H1 (cell line): ENCODE results near the gene KLHL34. TPM values are rescaled to one million over a fixed set of nuclear protein-coding genes. Genes with fewer than 3 reads are reported as not detected.

ENCODE experiments used
- CTCF ChIA-PET: fragments of 300-600 bp; sonication (Branson Sonifier 250); formaldehyde crosslinking; loops from one replicate; lab custom pipeline; 2021; ENCODE audit not compliant: partially characterized antibody; lab: Charles Lee
- POLR2A ChIA-PET: fragments of 300-600 bp; sonication (Branson Sonifier 250); formaldehyde crosslinking; loops from one replicate; lab custom pipeline; 2021; ENCODE audit warnings: inconsistent platforms; ENCODE audit not compliant: partially characterized antibody; lab: Charles Lee
- DNase-seq, 2 experiments: peaks; one replicate each; pipeline versions ENCODE4 v3.0.0 to v3.0.0-alpha.2; 2010 to 2022; ENCODE audit warnings: low spot score in 2 of 2, low read depth in 1 of 2, mixed read lengths in 1 of 2
- FAIRE-seq: peaks from 2 replicates; lab custom pipeline; 2011; peaks lifted over from hg19 to GRCh38; lab: Jason Lieb, UNC
- H2AFZ ChIP-seq: 2 replicates; pipeline ENCODE4 v1.8.1; 2012; ENCODE audit warnings: low read length, inconsistent platforms
- H2AK5ac ChIP-seq: 2 replicates; pipeline ENCODE4 v1.6.1; 2013; ENCODE audit warnings: low read depth, low read length
- H2BK120ac ChIP-seq: replicated peaks from 2 replicates; pipeline ENCODE3; 2013; ENCODE audit warnings: low read depth, low read length, inconsistent platforms
- H2BK12ac ChIP-seq: 2 replicates; pipeline ENCODE4 v1.6.1; 2013; ENCODE audit warnings: low read depth, low read length
- H2BK15ac ChIP-seq: 2 replicates; pipeline ENCODE4 v1.6.1; 2013; ENCODE audit warnings: low read length
- H2BK20ac ChIP-seq: 2 replicates; pipeline ENCODE4 v1.6.1; 2013; ENCODE audit warnings: low read length
- H2BK5ac ChIP-seq: 2 replicates; pipeline ENCODE4 v1.6.1; 2013; ENCODE audit warnings: low read depth, low read length
- H3K14ac ChIP-seq: 2 replicates; pipeline ENCODE4 v1.6.1; 2013; ENCODE audit warnings: inconsistent platforms; ENCODE audit not compliant: insufficient read length
- H3K18ac ChIP-seq: 2 replicates; pipeline ENCODE4 v1.6.1; 2013; ENCODE audit warnings: low read length; ENCODE audit errors: extremely low read depth
- H3K23ac ChIP-seq: 2 replicates; pipeline ENCODE4 v1.6.1; 2013; ENCODE audit warnings: inconsistent platforms; ENCODE audit not compliant: insufficient read length
- H3K23me2 ChIP-seq: 2 replicates; pipeline ENCODE4 v1.6.1; 2013; ENCODE audit warnings: low read depth, low read length
- H3K27ac ChIP-seq: 2 replicates; pipeline ENCODE4 v1.6.1; 2011; ENCODE audit warnings: low read depth, low read length, inconsistent platforms
- H3K27me3 ChIP-seq, 4 experiments: replicated peaks in 1 of 4; 1 replicate in 1 of 4; 2 replicates in 3 of 4; pipeline versions ENCODE4 v1.6.1 to v1.8.1; 2011 to 2013; ENCODE audit warnings: low read length in 3 of 4, mild to moderate bottlenecking in 3 of 4, inconsistent platforms in 2 of 4, mixed read lengths in 2 of 4, moderate library complexity in 1 of 4; ENCODE audit not compliant: control insufficient read depth in 3 of 4, insufficient read depth in 3 of 4; ENCODE audit errors: extremely low read depth in 1 of 4
- H3K36me3 ChIP-seq, 4 experiments: 2 replicates each; pipeline versions ENCODE4 v1.6.1 to v1.8.1; 2011 to 2013; ENCODE audit warnings: mild to moderate bottlenecking in 4 of 4, low read length in 3 of 4, moderate library complexity in 2 of 4, control low read depth in 1 of 4, inconsistent platforms in 1 of 4; ENCODE audit not compliant: insufficient read depth in 4 of 4, control insufficient read depth in 2 of 4
- H3K4ac ChIP-seq: replicated peaks from 2 replicates; pipeline ENCODE3; 2013; ENCODE audit warnings: low read length, low read depth, mixed read lengths, inconsistent platforms; ENCODE audit not compliant: insufficient read length
- H3K4me1 ChIP-seq, 4 experiments: replicated peaks in 1 of 4; 1 replicate in 1 of 4; 2 replicates in 3 of 4; pipeline versions ENCODE4 v1.6.1 to v1.8.1; 2011 to 2013; ENCODE audit warnings: low read length in 3 of 4, inconsistent platforms in 2 of 4, mixed read lengths in 1 of 4; ENCODE audit not compliant: insufficient read depth in 4 of 4, control insufficient read depth in 3 of 4
- H3K4me2 ChIP-seq, 2 experiments: 2 replicates each; pipeline versions ENCODE4 v1.6.1 to v1.8.1; 2011 to 2013; ENCODE audit warnings: low read depth in 2 of 2, low read length in 2 of 2, control low read depth in 1 of 2, inconsistent platforms in 1 of 2, mild to moderate bottlenecking in 1 of 2; ENCODE audit not compliant: insufficient read depth in 1 of 2
- H3K4me3 ChIP-seq, 4 experiments: fragments of 200-600, 300-600 bp in 1 of 4; sonication (generic), shearing (Covaris generic), sonication (Bioruptor Twin) in 1 of 4; 2 replicates each; pipeline versions ENCODE4 v1.5.1 to v1.8.1; 2011 to 2016; ENCODE audit warnings: low read length in 4 of 4, low read depth in 3 of 4, control low read depth in 2 of 4, inconsistent platforms in 2 of 4, mild to moderate bottlenecking in 2 of 4, mixed read lengths in 1 of 4, moderate library complexity in 1 of 4; ENCODE audit not compliant: insufficient read depth in 2 of 4; ENCODE audit errors: extremely low read depth in 1 of 4
- H3K56ac ChIP-seq: replicated peaks from 2 replicates; pipeline ENCODE3; 2013; ENCODE audit warnings: low read depth, mild to moderate bottlenecking, mixed read lengths, low read length, inconsistent platforms; ENCODE audit not compliant: insufficient read length
- H3K79me1 ChIP-seq: 2 replicates; pipeline ENCODE4 v1.6.1; 2013; ENCODE audit warnings: low read depth, low read length, control low read depth
- H3K79me2 ChIP-seq, 2 experiments: 2 replicates each; pipeline versions ENCODE4 v1.6.1 to v1.8.1; 2012 to 2013; ENCODE audit warnings: low read length in 2 of 2, mild to moderate bottlenecking in 2 of 2, inconsistent platforms in 1 of 2; ENCODE audit not compliant: insufficient read depth in 2 of 2, control insufficient read depth in 1 of 2
- H3K9ac ChIP-seq, 4 experiments: replicated peaks in 1 of 4; 1 replicate in 1 of 4; 2 replicates in 3 of 4; pipeline versions ENCODE4 v1.6.1 to v1.8.1; 2011 to 2013; ENCODE audit warnings: low read depth in 3 of 4, low read length in 3 of 4, control low read depth in 2 of 4, mild to moderate bottlenecking in 2 of 4, moderate library complexity in 2 of 4, inconsistent platforms in 1 of 4; ENCODE audit errors: extremely low read depth in 1 of 4
- H3K9me3 ChIP-seq, 2 experiments: 2 replicates each; pipeline versions ENCODE4 v1.6.1 to v1.8.1; 2012 to 2013; ENCODE audit warnings: mild to moderate bottlenecking in 2 of 2, moderate library complexity in 2 of 2, control low read depth in 1 of 2, inconsistent platforms in 1 of 2, low read depth in 1 of 2, low read length in 1 of 2, mixed read lengths in 1 of 2; ENCODE audit not compliant: insufficient read depth in 2 of 2
- H4K20me1 ChIP-seq, 2 experiments: replicated peaks in 1 of 2; 2 replicates each; pipeline versions ENCODE3 to v1.8.1; 2011 to 2013; ENCODE audit warnings: inconsistent platforms in 2 of 2, low read length in 2 of 2, mild to moderate bottlenecking in 1 of 2; ENCODE audit not compliant: insufficient read depth in 2 of 2, control insufficient read depth in 1 of 2
- H4K5ac ChIP-seq: 2 replicates; pipeline ENCODE4 v1.6.1; 2013; ENCODE audit warnings: low read length, low read depth, mixed read lengths, inconsistent platforms; ENCODE audit not compliant: insufficient read length
- H4K8ac ChIP-seq: 2 replicates; pipeline ENCODE4 v1.8.0; 2013; ENCODE audit warnings: mild to moderate bottlenecking, moderate library complexity, low read length, inconsistent platforms; ENCODE audit not compliant: insufficient read depth; ENCODE audit errors: extremely low read depth
- H4K91ac ChIP-seq: replicated peaks from 2 replicates; pipeline ENCODE3; 2013; ENCODE audit warnings: low read length, mixed read lengths, inconsistent platforms; ENCODE audit not compliant: insufficient read length
- ATF3 ChIP-seq: IDR thresholded peaks from 2 replicates; pipeline ENCODE4 v1.6.1; 2011; ENCODE audit warnings: low read depth, mild to moderate bottlenecking, low read length; ENCODE audit not compliant: insufficient read depth
- BACH1 ChIP-seq: IDR thresholded peaks from 2 replicates; pipeline ENCODE4 v1.6.1; 2012; ENCODE audit warnings: low read length, improper control_type of control experiment
- CBX8 ChIP-seq: fragments of 300-800, 300-1000 bp; sonication (generic); IDR thresholded peaks from 2 replicates; pipeline ENCODE4 v1.7.1; 2016; ENCODE audit warnings: low read depth, low read length, borderline replicate concordance
- CEBPB ChIP-seq: IDR thresholded peaks from 2 replicates; pipeline ENCODE4 v1.6.1; 2012; ENCODE audit warnings: low read depth, low read length
- PHF8 ChIP-seq: fragments of 200-600 bp; sonication (generic); conservative IDR thresholded peaks from 2 replicates; pipeline ENCODE4 v1.7.1; 2012; ENCODE audit warnings: low read depth, mild to moderate bottlenecking, inconsistent platforms, low read length, moderate library complexity
- POLR2A ChIP-seq, 2 experiments: IDR thresholded peaks; 1 replicate in 1 of 2; 2 replicates in 1 of 2; pipeline ENCODE4 v1.6.1; 2011; ENCODE audit warnings: low read depth in 2 of 2, low read length in 2 of 2, mild to moderate bottlenecking in 2 of 2; ENCODE audit errors: control extremely low read depth in 1 of 2
- POU5F1 ChIP-seq: IDR thresholded peaks from 2 replicates; pipeline ENCODE4 v1.6.1; 2011; ENCODE audit warnings: low read depth, mild to moderate bottlenecking, low read length, moderate library complexity
- SAP30 ChIP-seq: fragments of 300-600 bp; sonication (generic); IDR thresholded peaks from 2 replicates; pipeline ENCODE4 v1.7.1; 2012; ENCODE audit warnings: low read length, moderate library complexity, mild to moderate bottlenecking, inconsistent platforms; ENCODE audit not compliant: insufficient read depth, insufficient replicate concordance
- SIX5 ChIP-seq: IDR thresholded peaks from 2 replicates; pipeline ENCODE4 v1.6.1; 2011; ENCODE audit warnings: mild to moderate bottlenecking, low read depth, low read length
- SP1 ChIP-seq: IDR thresholded peaks from 2 replicates; pipeline ENCODE4 v1.6.1; 2011; ENCODE audit warnings: low read depth, low read length
- SP2 ChIP-seq: IDR thresholded peaks from 2 replicates; pipeline ENCODE4 v1.6.1; 2012; ENCODE audit warnings: mild to moderate bottlenecking, low read length, inconsistent platforms
- SP4 ChIP-seq: IDR thresholded peaks from 2 replicates; pipeline ENCODE4 v1.6.1; 2012; ENCODE audit warnings: low read length, inconsistent platforms
- SUZ12 ChIP-seq: fragments of 200-600 bp; sonication (generic); IDR thresholded peaks from 2 replicates; pipeline ENCODE4 v1.6.1; 2012; ENCODE audit warnings: mild to moderate bottlenecking, inconsistent platforms, low read length, moderate library complexity, mixed read lengths
- WGBS, 2 experiments: shearing (Covaris generic) in 1 of 2; methylation state at CpG; one replicate each; pipeline versions ENCODE4 v1.1.6 to v1.1.7; 2013 to 2015; ENCODE audit warnings: low lambda C conversion rate in 2 of 2, mixed read lengths in 2 of 2, inconsistent platforms in 1 of 2, low coverage in 1 of 2, missing lambda C conversion rate in 1 of 2; ENCODE audit not compliant: insufficient replicate concordance in 2 of 2, insufficient coverage in 1 of 2, insufficient read length in 1 of 2; ENCODE audit errors: extremely low coverage in 1 of 2, missing lambda C conversion rate in 1 of 2; 5-methylcytosine and 5-hydroxymethylcytosine counted together
- long read RNA-seq, 2 experiments: library from RNA in 1 of 2; library from capped mRNA in 1 of 2; stranded (forward); transcript quantifications; one replicate each; pipeline ENCODE4 v2.0.0, GENCODE V29; 2021; ENCODE audit warnings: inconsistent platforms in 1 of 2
- polyA minus RNA-seq, 3 experiments: library from RNA; depleted of rRNA, polyadenylated mRNA; stranded (reverse); fragments of >200 nt; gene quantifications; 1 replicate in 2 of 3; 2 replicates in 1 of 3; pipeline ENCODE4 v1.2.3, GENCODE V29; 2011
- polyA plus RNA-seq, 7 experiments: library from polyadenylated mRNA; depleted of rRNA in 3 of 7; stranded (reverse) in 5 of 7; unstranded in 2 of 7; fragments of >200 nt in 5 of 7; fragments of 200-250 nt in 2 of 7; gene quantifications; 1 replicate in 5 of 7; 2 replicates in 1 of 7; 4 replicates in 1 of 7; pipeline versions ENCODE4 v1.2.1 to v1.2.3, GENCODE V29; 2011 to 2013; ENCODE audit warnings: missing spikeins in 2 of 7, mixed read lengths in 2 of 7
- total RNA-seq: library from RNA; stranded (reverse); fragmentation: NEBNext Ultra II Directional; extraction: Animal tissue kit (Norgen Biotek cat#: 25700); gene quantifications from 2 replicates; pipeline ENCODE4 v1.2.1, GENCODE V29; 2021

Gene KLHL34
- total RNA-seq (not detected in 2 replicates), polyA plus RNA-seq (2011; rRNA removed) (not detected in 2 replicates), polyA minus RNA-seq (2011; rRNA and poly(A)+ RNA removed) (not detected in 2 replicates)
- not detected for polyA plus RNA-seq (2011; cell fraction: cytosol; rRNA removed)
- polyA plus RNA-seq (2011; cell fraction: nucleus; rRNA removed), result not detected
- polyA plus RNA-seq (2012, experiment 1 of 2), result not detected in 4 replicates
- not detected for polyA plus RNA-seq (2012, experiment 2 of 2)
- polyA plus RNA-seq (2013, experiment 1 of 2), result 0.02 TPM
- 0.02 TPM for polyA plus RNA-seq (2013, experiment 2 of 2)
- not detected for polyA minus RNA-seq (2011; cell fraction: cytosol; rRNA and poly(A)+ RNA removed)
- not detected for polyA minus RNA-seq (2011; cell fraction: nucleus; rRNA and poly(A)+ RNA removed)
- long read RNA-seq, experiment 1, result 0 reads
- long read RNA-seq, experiment 2, result 0 reads

DNA sequence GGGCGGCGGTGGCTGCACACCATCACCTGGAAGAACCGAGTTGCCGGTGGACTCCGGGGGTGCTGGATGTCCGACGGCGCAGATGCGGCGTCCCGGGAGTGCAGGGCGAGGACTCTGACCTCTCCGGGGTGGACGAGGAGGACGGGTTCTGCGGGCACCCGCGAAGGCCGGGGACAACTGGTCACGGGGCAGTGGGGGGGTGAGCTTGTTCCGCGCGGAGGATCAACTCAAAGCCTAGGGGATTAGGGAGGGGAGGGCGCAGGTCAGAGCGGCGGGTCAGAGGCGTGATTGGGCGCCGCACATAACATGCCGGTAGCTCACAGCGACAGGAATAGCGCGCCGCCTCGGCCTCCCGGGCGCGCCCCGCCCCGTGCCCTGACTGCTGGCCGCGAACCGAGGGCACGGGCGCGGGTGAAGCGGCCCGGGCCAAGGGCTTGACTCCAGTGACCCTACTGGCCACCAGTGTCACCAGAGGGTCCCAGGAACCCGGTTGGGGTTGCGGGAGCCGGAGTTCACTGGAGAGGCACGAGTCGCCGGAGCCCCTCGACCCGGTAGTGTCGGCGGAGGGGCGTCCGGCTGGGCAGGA lies at the start of gene KLHL34:
Gene KLHL34, minus strand, starts transcription at position 179 of the 586 bp plus-strand sequence. CDS start 542 bp downstream, outside the sequence.
- DNase-seq (no peak), FAIRE-seq (no peak)
- Histone ChIP-seq H4K5ac (no peak within 1 kb of the TSS), H4K20me1 (no peaks in the 10 kb centered on the region), H3K18ac (no peak within 1 kb of the TSS), H3K14ac (no peak within 1 kb of the TSS), H3K4me2 (peak within 1 kb of the TSS in 1 of 2 experiments; percentile 18; a peak in 1 of 4 replicates), H3K4ac (no peak within 1 kb of the TSS), H3K4me1 (no peaks in the 10 kb centered on the region), H3K79me2 (no peaks in the 10 kb centered on the region), H3K27ac (no peak within 1 kb of the TSS), H3K56ac (no peak within 1 kb of the TSS), H4K91ac (no peak within 1 kb of the TSS), H2BK20ac (no peak within 1 kb of the TSS), H3K36me3 (no peaks in the 10 kb centered on the region), H3K9ac (no peak within 1 kb of the TSS), H3K23me2 (no peaks in the 10 kb centered on the region), H2BK120ac (no peak within 1 kb of the TSS), H3K79me1 (no peaks in the 10 kb centered on the region), H2AFZ (no peak within 1 kb of the TSS), H2BK15ac (no peak within 1 kb of the TSS), H3K27me3 (no peaks in the 10 kb centered on the region), H3K9me3 (no peaks in the 10 kb centered on the region; a peak in 1 of 4 replicates), H4K8ac (no peak within 1 kb of the TSS), H2BK12ac (no peak within 1 kb of the TSS), H3K23ac (no peak within 1 kb of the TSS), H2AK5ac (no peak within 1 kb of the TSS), H3K4me3 (no peak within 1 kb of the TSS; a peak in 1 of 8 replicates), H2BK5ac (no peak within 1 kb of the TSS)
- ChIA-PET CTCF (no interaction called here), POLR2A (no interaction called here)
- WGBS, 2 experiments, result 95% methylated on average over 12 of the region's 60 CpGs; no CpG with 5 or more reads in 1 of the 2 experiments
- no peak for TF ChIP-seq CBX8
- TF ChIP-seq ATF3, result no peak
- no peak for TF ChIP-seq POLR2A (IDR thresholded peaks at IDR 0.05; ENCODE audit: control extremely low read depth in 1 of 2, low read depth in 2 of 2, low read length in 2 of 2)
- TF ChIP-seq SP2, result no peak
- TF ChIP-seq SAP30, result no peak
- no peak for TF ChIP-seq SP1
- no peak for TF ChIP-seq BACH1
- TF ChIP-seq POU5F1, result no peak
- no peak for TF ChIP-seq SIX5
- TF ChIP-seq SUZ12, result no peak
- TF ChIP-seq SP4, result no peak
- TF ChIP-seq PHF8, result no peak
- no peak for TF ChIP-seq CEBPB
